SK-N-SH treated with all-trans-retinoic acid at 6 μM for 48 hours (cell line): ENCODE results near the gene KCNJ18.
"Not testable (repeated sequence)": the region's sequence is repeated elsewhere in the genome, so short reads cannot be mapped to it uniquely, and the experiment has no call there.

Source experiments
- BACH2 ChIP-seq: fragments of 250-450 bp; sonication (Bioruptor Pico); IDR thresholded peaks from 2 replicates; pipeline ENCODE4 v1.9.0; 2021; ENCODE audit warnings: mild to moderate bottlenecking, borderline replicate concordance
- GLIS3 ChIP-seq: fragments of 250-450 bp; sonication (Bioruptor Pico); IDR thresholded peaks from 2 replicates; pipeline ENCODE4 v1.5.0; 2020; ENCODE audit warnings: mild to moderate bottlenecking, moderate library complexity
- ISL1 ChIP-seq: fragments of 250-450 bp; sonication (Bioruptor Pico); IDR thresholded peaks from 2 replicates; pipeline ENCODE4 v2.1.2; 2022; ENCODE audit warnings: mild to moderate bottlenecking, moderate library complexity
- PATZ1 ChIP-seq: fragments of 250-450 bp; sonication (Bioruptor Pico); IDR thresholded peaks from 2 replicates; pipeline ENCODE4 v1.8.0; 2020; ENCODE audit warnings: mild to moderate bottlenecking, moderate library complexity, borderline replicate concordance
- POU6F1 ChIP-seq: fragments of 250-450 bp; sonication (Bioruptor Pico); IDR thresholded peaks from 2 replicates; pipeline ENCODE4 v1.8.0; 2021; ENCODE audit warnings: low read depth, mild to moderate bottlenecking, moderate library complexity, borderline replicate concordance
- PPARA ChIP-seq: fragments of 250-450 bp; sonication (Bioruptor Pico); IDR thresholded peaks from 2 replicates; pipeline ENCODE4 v1.5.0; 2020; ENCODE audit warnings: mild to moderate bottlenecking, borderline replicate concordance
- ZC3H10 ChIP-seq: fragments of 250-450 bp; sonication (Bioruptor Pico); IDR thresholded peaks from 2 replicates; pipeline ENCODE4 v1.5.1; 2021; ENCODE audit warnings: mild to moderate bottlenecking, moderate library complexity
- ZFP3 ChIP-seq: fragments of 250-450 bp; sonication (Bioruptor Pico); IDR thresholded peaks from 2 replicates; pipeline ENCODE4 v1.5.0; 2020; ENCODE audit warnings: mild to moderate bottlenecking, moderate library complexity
- ZFP30 ChIP-seq: fragments of 450-650 bp; formaldehyde crosslinking; IDR thresholded peaks from 2 replicates; pipeline ENCODE4 v1.5.0; 2022; ENCODE audit warnings: mild to moderate bottlenecking, moderate library complexity
- ZNF70 ChIP-seq: fragments of 450-650 bp; formaldehyde crosslinking; IDR thresholded peaks from 2 replicates; pipeline ENCODE4 v1.5.0; 2020; ENCODE audit warnings: mild to moderate bottlenecking, moderate library complexity
- TF ChIP-seq, protein P1 (sequence below): fragments of 250-450 bp; sonication (Bioruptor Pico); IDR thresholded peaks from 2 replicates; pipeline ENCODE4 v1.5.1; 2020; ENCODE audit warnings: low read depth, mild to moderate bottlenecking, moderate library complexity

- not testable (repeated sequence) for TF ChIP-seq PATZ1 (CRISPR knock-in tag); ZNF70 (CRISPR knock-in tag); ZFP3 (CRISPR knock-in tag); ZC3H10 (CRISPR knock-in tag); ISL1 (CRISPR knock-in tag); ZFP30 (CRISPR knock-in tag); BACH2 (CRISPR knock-in tag); PPARA (CRISPR knock-in tag); POU6F1; GLIS3 (CRISPR knock-in tag)
- TF ChIP-seq, protein P1, sequence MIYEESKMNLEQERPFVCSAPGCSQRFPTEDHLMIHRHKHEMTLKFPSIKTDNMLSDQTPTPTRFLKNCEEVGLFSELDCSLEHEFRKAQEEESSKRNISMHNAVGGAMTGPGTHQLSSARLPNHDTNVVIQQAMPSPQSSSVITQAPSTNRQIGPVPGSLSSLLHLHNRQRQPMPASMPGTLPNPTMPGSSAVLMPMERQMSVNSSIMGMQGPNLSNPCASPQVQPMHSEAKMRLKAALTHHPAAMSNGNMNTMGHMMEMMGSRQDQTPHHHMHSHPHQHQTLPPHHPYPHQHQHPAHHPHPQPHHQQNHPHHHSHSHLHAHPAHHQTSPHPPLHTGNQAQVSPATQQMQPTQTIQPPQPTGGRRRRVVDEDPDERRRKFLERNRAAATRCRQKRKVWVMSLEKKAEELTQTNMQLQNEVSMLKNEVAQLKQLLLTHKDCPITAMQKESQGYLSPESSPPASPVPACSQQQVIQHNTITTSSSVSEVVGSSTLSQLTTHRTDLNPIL (CRISPR knock-in tag) = not testable (repeated sequence)
Observed at GRCh38 chr17:21693391-21693796, 1.1 kb downstream of the KCNJ18 start.
